Measurements from ENCODE around the gene WWOX.

The WWOX gene

GRCh38 chr16:78206623-78207223, 107.3 kb downstream of the WWOX start:
- Histone ChIP-seq H3K9me3 (ENCODE audit: insufficient read depth, low read length, severe bottlenecking) (no peaks in the 10 kb centered on the region), H3K4me3 (ENCODE audit: low read depth in 1 of 2, low read length in 2 of 2) (no peak overlapping the region), H3K27me3 (ENCODE audit: insufficient read depth, low read length, poor library complexity) (no peaks in the 10 kb centered on the region), H3K27ac (ENCODE audit: low read length) (no peak overlapping the region), H3K4me1 (ENCODE audit: insufficient read depth, low read length) (no peaks in the 10 kb centered on the region), H4K20me1 (ENCODE audit: insufficient read depth, low read length) (no peaks in the 10 kb centered on the region), H3K9ac (ENCODE audit: low read depth, low read length) (no peak overlapping the region), H3K79me2 (ENCODE audit: insufficient read depth, low read length) (no peaks in the 10 kb centered on the region), H2AFZ (ENCODE audit: low read depth, low read length) (no peak overlapping the region), H3K4me2 (ENCODE audit: insufficient read depth, low read length) (no peak overlapping the region), H3K36me3 (ENCODE audit: insufficient read depth, low read length) (no peaks in the 10 kb centered on the region)
- no peak for TF ChIP-seq CTCF (IDR thresholded peaks at IDR 0.05; ENCODE audit: borderline replicate concordance, extremely low read depth, low read length, poor library complexity, severe bottlenecking)
- TF ChIP-seq EZH2 (IDR thresholded peaks at IDR 0.05; ENCODE audit: borderline replicate concordance, low read depth, low read length, severe bottlenecking): no peak
- DNase-seq (no peak), ATAC-seq (ENCODE audit: insufficient read depth, low read depth) (no peak)

DNA sequence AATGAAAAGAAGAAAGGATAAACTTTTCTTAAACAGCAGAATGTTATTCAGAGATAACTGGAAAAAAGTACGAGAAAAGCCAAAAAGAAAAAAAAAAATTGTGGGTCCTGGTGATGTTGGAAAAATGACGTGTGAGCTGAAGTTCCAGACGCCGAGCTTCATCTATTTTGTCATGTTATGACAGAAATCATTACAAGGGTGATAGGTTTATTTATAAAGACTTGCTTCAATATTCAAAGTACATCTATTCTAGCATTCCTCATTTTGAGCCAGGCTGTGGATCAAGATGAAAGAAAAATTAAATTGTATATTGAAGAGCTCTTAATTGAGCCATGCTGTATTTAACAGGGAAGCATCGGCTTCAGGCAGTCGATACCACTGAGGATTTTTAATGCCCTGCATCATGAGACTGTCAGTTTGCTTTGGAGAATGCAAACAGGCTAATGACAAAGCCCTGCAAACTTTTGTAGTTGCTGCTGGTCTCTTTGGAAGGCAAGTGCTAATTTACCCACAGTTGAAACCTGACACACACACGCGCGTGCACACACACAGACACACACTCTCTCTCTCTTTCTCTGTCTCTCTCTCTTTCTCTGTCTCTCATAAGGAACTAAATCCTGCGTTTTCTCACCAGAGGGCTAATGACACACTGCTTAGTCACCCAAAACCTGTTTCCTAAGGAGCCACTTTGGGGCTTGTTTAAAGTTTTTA, 110.7 kb downstream of the WWOX start:
- Histone ChIP-seq H3K79me2 (ENCODE audit: insufficient read depth, low read length) (no peaks in the 10 kb centered on the region), H3K4me2 (ENCODE audit: insufficient read depth, low read length) (no peak overlapping the region), H3K36me3 (ENCODE audit: insufficient read depth, low read length) (no peaks in the 10 kb centered on the region), H3K4me3 (ENCODE audit: low read depth in 1 of 2, low read length in 2 of 2) (no peak overlapping the region), H3K9me3 (ENCODE audit: insufficient read depth, low read length, severe bottlenecking) (no peaks in the 10 kb centered on the region), H3K27me3 (ENCODE audit: insufficient read depth, low read length, poor library complexity) (no peaks in the 10 kb centered on the region), H3K4me1 (ENCODE audit: insufficient read depth, low read length) (no peaks in the 10 kb centered on the region), H3K27ac (ENCODE audit: low read length) (no peak overlapping the region), H4K20me1 (ENCODE audit: insufficient read depth, low read length) (no peaks in the 10 kb centered on the region), H2AFZ (ENCODE audit: low read depth, low read length) (no peak overlapping the region), H3K9ac (ENCODE audit: low read depth, low read length) (no peak overlapping the region)
- DNase-seq: no peak
- ATAC-seq (ENCODE audit: insufficient read depth, low read depth): no peak
- TF ChIP-seq CTCF (IDR thresholded peaks at IDR 0.05; ENCODE audit: borderline replicate concordance, extremely low read depth, low read length, poor library complexity, severe bottlenecking) (no peak), EZH2 (IDR thresholded peaks at IDR 0.05; ENCODE audit: borderline replicate concordance, low read depth, low read length, severe bottlenecking) (no peak)

- no peaks in the 10 kb centered on the region for H3K4me1 ChIP-seq (ENCODE audit: insufficient read depth, low read length)
- no peaks in the 10 kb centered on the region for H3K27me3 ChIP-seq (ENCODE audit: insufficient read depth, low read length, poor library complexity)
- no peaks in the 10 kb centered on the region for H3K79me2 ChIP-seq (ENCODE audit: insufficient read depth, low read length)
- no peaks in the 10 kb centered on the region for H3K36me3 ChIP-seq (ENCODE audit: insufficient read depth, low read length)
- H3K9ac ChIP-seq (ENCODE audit: low read depth, low read length): no peak overlapping the region
- DNase-seq (no peak), ATAC-seq (ENCODE audit: insufficient read depth, low read depth) (no peak)
- H3K27ac ChIP-seq (ENCODE audit: low read length): no peak overlapping the region
- H3K4me3 ChIP-seq (ENCODE audit: low read depth in 1 of 2, low read length in 2 of 2): no peak overlapping the region
- no peaks in the 10 kb centered on the region for H4K20me1 ChIP-seq (ENCODE audit: insufficient read depth, low read length)
- no peak for TF ChIP-seq EZH2 (IDR thresholded peaks at IDR 0.05; ENCODE audit: borderline replicate concordance, low read depth, low read length, severe bottlenecking)
- no peak for TF ChIP-seq CTCF (IDR thresholded peaks at IDR 0.05; ENCODE audit: borderline replicate concordance, extremely low read depth, low read length, poor library complexity, severe bottlenecking)
- no peak overlapping the region for H2AFZ ChIP-seq (ENCODE audit: low read depth, low read length)
- H3K9me3 ChIP-seq (ENCODE audit: insufficient read depth, low read length, severe bottlenecking): no peaks in the 10 kb centered on the region
- H3K4me2 ChIP-seq (ENCODE audit: insufficient read depth, low read length): no peak overlapping the region
Measured at GRCh38 chr16:78211020-78211599, 111.7 kb downstream of the WWOX start.
